IMR-90 (cell line): Measurements from ENCODE around the gene LOC101059915.

Source experiments
- FOS ChIP-seq: fragments of 150-350 bp; IDR thresholded peaks from 2 replicates; pipeline ENCODE4 v1.6.1; 2016; ENCODE audit warnings: low read depth, low read length
- POLR2A ChIP-seq: IDR thresholded peaks from 2 replicates; pipeline ENCODE4 v1.6.1; 2012; ENCODE audit warnings: mild to moderate bottlenecking, low read depth, low read length
- SMC3 ChIP-seq: fragments of 150-350 bp; IDR thresholded peaks from 2 replicates; pipeline ENCODE4 v1.6.1; 2016; ENCODE audit warnings: low read depth, mild to moderate bottlenecking, antibody characterized with exemption, low read length, moderate library complexity
- TF ChIP-seq, protein P1 (sequence below): conservative IDR thresholded peaks from 2 replicates; pipeline ENCODE4 v1.5.1; 2012; ENCODE audit warnings: mild to moderate bottlenecking, low read depth, low read length, improper control_type of control experiment
- TF ChIP-seq, protein P2 (sequence below): fragments of 150-350 bp; IDR thresholded peaks from 2 replicates; pipeline ENCODE4 v1.6.1; 2017; ENCODE audit warnings: mild to moderate bottlenecking, antibody characterized with exemption, low read length, low read depth

DNA sequence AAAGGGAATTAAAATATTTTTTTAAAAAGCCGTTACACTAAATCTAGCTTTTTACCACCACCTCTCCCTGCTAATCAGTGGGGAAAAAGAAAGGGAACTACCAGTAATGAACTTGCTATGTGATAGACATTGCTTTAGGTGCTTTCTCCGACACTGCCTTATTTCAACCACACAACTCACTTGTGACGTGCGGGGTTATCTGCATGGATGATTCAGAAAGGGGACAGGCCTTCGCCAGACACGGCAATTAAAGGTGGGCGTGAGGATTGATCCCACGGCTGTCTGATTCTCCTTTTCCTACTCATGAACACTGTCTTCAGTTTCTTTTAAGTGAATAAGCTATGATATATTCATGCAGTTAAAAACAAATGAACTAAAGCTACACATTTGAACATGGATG lies 48.2 kb upstream of the LOC101059915 start:
- TF ChIP-seq, protein P1, sequence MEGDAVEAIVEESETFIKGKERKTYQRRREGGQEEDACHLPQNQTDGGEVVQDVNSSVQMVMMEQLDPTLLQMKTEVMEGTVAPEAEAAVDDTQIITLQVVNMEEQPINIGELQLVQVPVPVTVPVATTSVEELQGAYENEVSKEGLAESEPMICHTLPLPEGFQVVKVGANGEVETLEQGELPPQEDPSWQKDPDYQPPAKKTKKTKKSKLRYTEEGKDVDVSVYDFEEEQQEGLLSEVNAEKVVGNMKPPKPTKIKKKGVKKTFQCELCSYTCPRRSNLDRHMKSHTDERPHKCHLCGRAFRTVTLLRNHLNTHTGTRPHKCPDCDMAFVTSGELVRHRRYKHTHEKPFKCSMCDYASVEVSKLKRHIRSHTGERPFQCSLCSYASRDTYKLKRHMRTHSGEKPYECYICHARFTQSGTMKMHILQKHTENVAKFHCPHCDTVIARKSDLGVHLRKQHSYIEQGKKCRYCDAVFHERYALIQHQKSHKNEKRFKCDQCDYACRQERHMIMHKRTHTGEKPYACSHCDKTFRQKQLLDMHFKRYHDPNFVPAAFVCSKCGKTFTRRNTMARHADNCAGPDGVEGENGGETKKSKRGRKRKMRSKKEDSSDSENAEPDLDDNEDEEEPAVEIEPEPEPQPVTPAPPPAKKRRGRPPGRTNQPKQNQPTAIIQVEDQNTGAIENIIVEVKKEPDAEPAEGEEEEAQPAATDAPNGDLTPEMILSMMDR: no peak
- TF ChIP-seq POLR2A: no peak
- TF ChIP-seq FOS: no peak
- TF ChIP-seq, protein P2, sequence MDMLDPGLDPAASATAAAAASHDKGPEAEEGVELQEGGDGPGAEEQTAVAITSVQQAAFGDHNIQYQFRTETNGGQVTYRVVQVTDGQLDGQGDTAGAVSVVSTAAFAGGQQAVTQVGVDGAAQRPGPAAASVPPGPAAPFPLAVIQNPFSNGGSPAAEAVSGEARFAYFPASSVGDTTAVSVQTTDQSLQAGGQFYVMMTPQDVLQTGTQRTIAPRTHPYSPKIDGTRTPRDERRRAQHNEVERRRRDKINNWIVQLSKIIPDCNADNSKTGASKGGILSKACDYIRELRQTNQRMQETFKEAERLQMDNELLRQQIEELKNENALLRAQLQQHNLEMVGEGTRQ: no peak
- TF ChIP-seq SMC3: no peak
